HG03575 (cell line): ENCODE results near the gene TMEM266.

Source experiments
- ATAC-seq: cut with Tn5 transposase; IDR thresholded peaks from one replicate; pipeline ENCODE4 v1.9.1; 2021; ENCODE audit not compliant: unreplicated experiment, insufficient number of reproducible peaks, low FRiP score; ENCODE audit errors: extremely low read depth

The TMEM266 gene

DNA sequence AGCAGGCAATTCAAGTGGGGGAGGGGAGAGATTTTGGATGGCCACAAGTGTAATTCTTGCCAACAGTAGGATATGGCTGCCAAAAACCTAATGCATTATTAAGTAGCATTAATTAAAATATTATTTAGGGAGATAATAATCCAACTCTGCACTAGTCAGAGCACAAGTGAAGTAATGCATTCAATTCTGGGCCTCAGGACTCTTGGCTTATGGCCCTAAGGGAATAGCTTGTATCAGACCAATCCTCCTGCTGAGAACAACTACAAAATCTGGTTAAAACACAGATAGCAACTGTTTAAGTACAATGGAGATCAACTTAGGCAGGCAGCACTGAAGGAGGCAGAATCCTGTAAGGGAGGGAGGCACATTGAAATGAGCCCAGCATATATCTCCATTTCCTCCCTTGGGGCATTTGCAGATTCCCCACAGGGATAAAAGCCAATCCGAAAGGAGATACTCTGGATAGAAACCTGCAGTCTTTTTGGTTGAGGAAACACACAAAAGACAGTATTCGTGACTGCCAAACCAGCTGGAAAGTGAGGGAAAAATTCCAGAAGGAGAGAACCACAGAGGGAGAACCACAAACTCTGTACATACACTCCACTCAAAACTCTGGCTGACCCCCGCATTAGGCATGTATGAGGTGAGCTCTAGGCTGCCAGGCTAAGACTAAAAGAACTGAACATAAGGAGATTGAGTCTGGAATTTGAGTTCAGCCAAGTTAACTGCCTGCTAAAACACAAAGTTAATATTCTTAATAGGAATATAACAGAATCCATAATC, 194.1 kb downstream of the TMEM266 start:
- ATAC-seq: no peak
